Inflammatory macrophage treated with lipopolysaccharide for 1 hour (primary cell): ENCODE data around the gene SYT1.
A peak's percentile ranks its signal among the peaks of the same experiment; 100 is the strongest.
"Not testable (repeated sequence)": the region's sequence is repeated elsewhere in the genome, so short reads cannot be mapped to it uniquely, and the experiment has no call there.

Experiments used
- DNase-seq, 2 donors: peaks; one replicate each; pipeline ENCODE4 v3.0.0-alpha.2; 2020 to 2022

SYT1 gene

GRCh38 chr12:78977304-78977867 lies 112.8 kb downstream of the SYT1 start:
- peak; percentile 32 to 40 for DNase-seq

- DNase-seq = no peak
Observed at GRCh38 chr12:78994168-78994791, 129.7 kb downstream of the SYT1 start.

GRCh38 chr12:79000501-79000900 lies 135.9 kb downstream of the SYT1 start:
- DNase-seq = no peak

- DNase-seq = no peak
Observed at GRCh38 chr12:79001404-79001803, 136.8 kb downstream of the SYT1 start.

- DNase-seq = no peak
Observed at GRCh38 chr12:79006306-79006705, 141.7 kb downstream of the SYT1 start.

- DNase-seq = no peak
Observed at GRCh38 chr12:79008591-79008990, 144.0 kb downstream of the SYT1 start.

- DNase-seq = no peak
Observed at GRCh38 chr12:79012636-79013035, 148.1 kb downstream of the SYT1 start.

- no peak for DNase-seq
Observed at GRCh38 chr12:79016181-79016580, 151.6 kb downstream of the SYT1 start.

GRCh38 chr12:79019672-79020071 lies 155.1 kb downstream of the SYT1 start:
- no peak for DNase-seq

- no peak for DNase-seq
Observed at GRCh38 chr12:79020106-79020505, 155.5 kb downstream of the SYT1 start.

- no peak for DNase-seq
Observed at GRCh38 chr12:79021021-79021420, 156.4 kb downstream of the SYT1 start.

- no peak for DNase-seq
Observed at GRCh38 chr12:79023261-79023660, 158.7 kb downstream of the SYT1 start.

- DNase-seq = no peak
Observed at GRCh38 chr12:79023784-79024183, 159.2 kb downstream of the SYT1 start.

GRCh38 chr12:79033788-79034187 lies 169.2 kb downstream of the SYT1 start:
- no peak for DNase-seq

- DNase-seq = not testable (repeated sequence)
Observed at GRCh38 chr12:79044748-79045147, 180.2 kb downstream of the SYT1 start.

- DNase-seq = not testable (repeated sequence)
Observed at GRCh38 chr12:79045149-79045703, 180.7 kb downstream of the SYT1 start.

- DNase-seq = no peak
Observed at GRCh38 chr12:79046021-79046420, 181.4 kb downstream of the SYT1 start.

- no peak for DNase-seq
Observed at GRCh38 chr12:79048962-79049361, 184.4 kb downstream of the SYT1 start.

- no peak for DNase-seq
Observed at GRCh38 chr12:79053394-79053793, 188.8 kb downstream of the SYT1 start.

- no peak for DNase-seq
Observed at GRCh38 chr12:79055926-79056674, 191.5 kb downstream of the SYT1 start.

GRCh38 chr12:79056775-79057174 lies 192.2 kb downstream of the SYT1 start:
- no peak for DNase-seq

GRCh38 chr12:79057540-79057939 lies 193.0 kb downstream of the SYT1 start:
- DNase-seq = no peak

- no peak for DNase-seq
Observed at GRCh38 chr12:79058342-79058741, 193.8 kb downstream of the SYT1 start.

- no peak for DNase-seq
Observed at GRCh38 chr12:79059557-79059956, 195.0 kb downstream of the SYT1 start.
